ENCODE results near the gene WASL. TPM values are rescaled to one million over a fixed set of nuclear protein-coding genes. Genes with fewer than 3 reads are reported as not detected.

Gene WASL
- polyA plus RNA-seq, 3 donors, result 1.6 to 3.9 (median 2.1) TPM

DNA sequence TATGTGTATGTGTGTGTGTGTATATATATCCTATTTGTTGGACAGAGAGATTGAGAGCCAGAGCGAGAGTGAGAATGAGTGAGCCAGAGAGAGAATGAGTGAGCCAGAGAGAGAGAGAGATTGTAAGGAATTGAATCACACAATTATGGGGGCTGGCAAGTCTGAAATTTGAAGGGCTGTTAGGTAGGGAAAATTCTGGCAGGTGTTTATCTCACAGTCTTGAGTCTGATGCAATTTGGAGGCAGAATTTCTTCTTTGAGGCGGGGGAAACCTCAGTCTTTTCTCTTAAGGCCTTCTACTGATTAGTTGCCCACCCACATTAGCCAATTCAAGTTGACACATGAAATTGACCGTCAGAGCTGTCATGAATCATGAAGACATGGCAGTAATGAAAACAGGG, 41.0 kb upstream of the WASL start:
- 100% methylated on average over 1 of the region's 3 CpGs for WGBS (ENCODE audit: insufficient coverage)
- no peaks in the 10 kb centered on the region for H3K9me3 ChIP-seq (replicated peaks in 1 of 2; ENCODE audit: control insufficient read depth in 1 of 2, insufficient read depth in 1 of 2, low read length in 2 of 2)
- H3K27me3 ChIP-seq (ENCODE audit: control insufficient read depth in 2 of 2, insufficient read depth in 2 of 2, low read length in 2 of 2), result no peaks in the 10 kb centered on the region
- H3K9ac ChIP-seq (ENCODE audit: insufficient read depth, low read length, poor library complexity, severe bottlenecking), result no peak overlapping the region
- Mint-ChIP-seq H3K4me1 (no peaks in the 10 kb centered on the region), H3K27me3 (ENCODE audit: low read depth in 3 of 3) (peaks cover 0 to 5% (median 2%) of the 10 kb centered on the region in 3 donors), H3K9me3 (peaks cover 0 to 2% (median 0%) of the 10 kb centered on the region in 7 donors), H3K27ac (no peak overlapping the region), H3K4me3 (no peak overlapping the region), H3K36me3 (no peaks in the 10 kb centered on the region)
- H3K79me2 ChIP-seq (ENCODE audit: insufficient read depth, low read length), result no peaks in the 10 kb centered on the region
- H3K4me2 ChIP-seq (replicated peaks; ENCODE audit: extremely low read depth, low read length, poor library complexity, severe bottlenecking), result no peak overlapping the region
- no peak for DNase-seq
- H3K36me3 ChIP-seq (replicated peaks in 1 of 2; ENCODE audit: control insufficient read depth in 1 of 2, insufficient read depth in 2 of 2, low read length in 2 of 2), result no peaks in the 10 kb centered on the region
- H3K27ac ChIP-seq (ENCODE audit: low read depth in 1 of 2, low read length in 2 of 2), result no peak overlapping the region
- no peaks in the 10 kb centered on the region for H3K4me1 ChIP-seq (ENCODE audit: control insufficient read depth in 1 of 2, insufficient read depth in 2 of 2, low read length in 2 of 2)
- no peak overlapping the region for H3K4me3 ChIP-seq (replicated peaks in 1 of 3; ENCODE audit: low read depth in 2 of 3, low read length in 3 of 3)
- intact Hi-C loops (cut with micrococcal nuclease), result no loop called here
- no peak for TF ChIP-seq CTCF (IDR thresholded peaks at IDR 0.05)
- H4K20me1 ChIP-seq (ENCODE audit: insufficient read depth, low read length), result no peaks in the 10 kb centered on the region
- no peak overlapping the region for H2AFZ ChIP-seq (ENCODE audit: insufficient read depth, low read depth, low read length, poor library complexity, severe bottlenecking)

- Mint-ChIP-seq H3K27ac (no peak overlapping the region), H3K27me3 (ENCODE audit: low read depth in 3 of 3) (peaks cover 0 to 5% (median 2%) of the 10 kb centered on the region in 3 donors), H3K9me3 (peaks cover 0 to 2% (median 0%) of the 10 kb centered on the region in 7 donors), H3K36me3 (no peaks in the 10 kb centered on the region), H3K4me3 (no peak overlapping the region), H3K4me1 (peaks cover 1% of the 10 kb centered on the region)
- intact Hi-C loops (cut with micrococcal nuclease), result no loop called here
- H2AFZ ChIP-seq (ENCODE audit: insufficient read depth, low read depth, low read length, poor library complexity, severe bottlenecking), result no peak overlapping the region
- no peak for DNase-seq
- no peak overlapping the region for H3K4me3 ChIP-seq (replicated peaks in 1 of 3; ENCODE audit: low read depth in 2 of 3, low read length in 3 of 3)
- no peak overlapping the region for H3K4me2 ChIP-seq (replicated peaks; ENCODE audit: extremely low read depth, low read length, poor library complexity, severe bottlenecking)
- no peaks in the 10 kb centered on the region for H4K20me1 ChIP-seq (ENCODE audit: insufficient read depth, low read length)
- TF ChIP-seq CTCF (IDR thresholded peaks at IDR 0.05), result no peak
- no peaks in the 10 kb centered on the region for H3K36me3 ChIP-seq (replicated peaks in 1 of 2; ENCODE audit: control insufficient read depth in 1 of 2, insufficient read depth in 2 of 2, low read length in 2 of 2)
- H3K9me3 ChIP-seq (replicated peaks in 1 of 2; ENCODE audit: control insufficient read depth in 1 of 2, insufficient read depth in 1 of 2, low read length in 2 of 2), result no peaks in the 10 kb centered on the region
- no peak overlapping the region for H3K27ac ChIP-seq (ENCODE audit: low read depth in 1 of 2, low read length in 2 of 2)
- no peak overlapping the region for H3K9ac ChIP-seq (ENCODE audit: insufficient read depth, low read length, poor library complexity, severe bottlenecking)
- H3K27me3 ChIP-seq (ENCODE audit: control insufficient read depth in 2 of 2, insufficient read depth in 2 of 2, low read length in 2 of 2), result no peaks in the 10 kb centered on the region
- H3K79me2 ChIP-seq (ENCODE audit: insufficient read depth, low read length), result no peaks in the 10 kb centered on the region
- 100% methylated on average over 1 of the region's 4 CpGs for WGBS (ENCODE audit: insufficient coverage)
- peaks cover 0 to 3% of the 10 kb centered on the region in 2 donors for H3K4me1 ChIP-seq (ENCODE audit: control insufficient read depth in 1 of 2, insufficient read depth in 2 of 2, low read length in 2 of 2)
Measured at GRCh38 chr7:123789206-123789784, 40.5 kb upstream of the WASL start.

All from CD14-positive monocyte (primary cell).